ENCODE measurements around the gene ASXL3.

ASXL3 gene

DNA sequence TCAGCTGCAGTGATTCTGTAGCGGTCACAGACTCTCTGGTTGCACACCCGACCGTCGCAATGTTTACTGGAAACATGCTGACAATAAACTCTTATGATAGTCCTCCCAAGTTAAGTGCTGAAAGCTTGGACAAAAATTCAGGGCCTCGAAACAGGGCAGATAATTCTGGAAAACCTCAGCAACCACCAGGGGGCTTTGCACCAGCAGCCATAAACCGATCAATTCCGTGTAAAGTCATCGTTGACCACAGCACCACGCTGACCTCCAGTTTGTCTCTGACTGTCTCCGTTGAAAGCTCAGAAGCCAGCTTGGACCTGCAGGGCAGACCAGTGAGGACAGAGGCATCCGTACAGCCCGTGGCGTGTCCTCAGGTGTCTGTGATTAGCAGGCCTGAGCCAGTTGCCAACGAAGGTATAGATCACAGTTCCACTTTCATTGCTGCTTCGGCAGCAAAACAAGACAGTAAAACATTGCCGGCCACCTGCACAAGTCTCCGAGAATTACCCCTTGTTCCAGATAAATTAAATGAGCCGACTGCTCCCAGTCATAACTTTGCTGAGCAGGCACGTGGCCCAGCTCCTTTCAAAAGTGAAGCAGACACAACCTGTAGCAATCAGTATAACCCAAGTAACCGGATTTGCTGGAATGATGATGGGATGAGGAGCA lies 166.1 kb downstream of the ASXL3 start:
- Mint-ChIP-seq H3K4me1 (no peaks in the 10 kb centered on the region), H3K36me3 (no peaks in the 10 kb centered on the region), H3K4me3 (no peak overlapping the region), H3K27ac (no peak overlapping the region), H3K27me3 (peaks cover 1% of the 10 kb centered on the region), H3K9me3 (no peaks in the 10 kb centered on the region)
- no peak for DNase-seq (ENCODE audit: low spot score in 2 of 2)
- ATAC-seq (ENCODE audit: low read depth), result no peak

DNA sequence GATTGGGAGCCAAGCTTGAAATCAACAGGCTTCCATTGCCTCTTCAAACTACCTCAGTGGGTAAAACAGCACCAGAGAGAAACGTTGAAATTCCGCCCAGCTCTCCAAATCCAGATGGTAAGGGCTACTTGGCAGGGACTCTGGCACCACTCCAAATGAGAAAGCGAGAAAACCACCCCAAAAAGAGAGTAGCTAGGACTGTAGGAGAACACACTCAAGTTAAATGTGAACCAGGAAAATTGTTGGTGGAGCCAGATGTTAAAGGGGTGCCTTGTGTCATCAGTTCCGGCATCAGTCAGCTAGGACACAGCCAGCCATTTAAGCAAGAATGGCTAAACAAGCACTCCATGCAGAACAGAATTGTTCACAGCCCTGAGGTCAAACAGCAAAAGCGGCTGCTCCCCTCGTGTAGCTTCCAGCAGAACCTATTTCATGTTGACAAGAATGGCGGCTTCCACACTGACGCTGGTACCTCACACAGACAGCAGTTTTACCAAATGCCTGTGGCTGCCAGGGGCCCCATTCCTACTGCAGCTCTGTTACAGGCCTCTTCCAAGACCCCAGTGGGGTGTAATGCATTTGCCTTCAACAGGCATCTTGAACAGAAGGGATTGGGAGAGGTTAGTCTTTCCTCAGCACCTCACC lies 167.3 kb downstream of the ASXL3 start:
- no peaks in the 10 kb centered on the region for H3K4me1 Mint-ChIP-seq

DNA sequence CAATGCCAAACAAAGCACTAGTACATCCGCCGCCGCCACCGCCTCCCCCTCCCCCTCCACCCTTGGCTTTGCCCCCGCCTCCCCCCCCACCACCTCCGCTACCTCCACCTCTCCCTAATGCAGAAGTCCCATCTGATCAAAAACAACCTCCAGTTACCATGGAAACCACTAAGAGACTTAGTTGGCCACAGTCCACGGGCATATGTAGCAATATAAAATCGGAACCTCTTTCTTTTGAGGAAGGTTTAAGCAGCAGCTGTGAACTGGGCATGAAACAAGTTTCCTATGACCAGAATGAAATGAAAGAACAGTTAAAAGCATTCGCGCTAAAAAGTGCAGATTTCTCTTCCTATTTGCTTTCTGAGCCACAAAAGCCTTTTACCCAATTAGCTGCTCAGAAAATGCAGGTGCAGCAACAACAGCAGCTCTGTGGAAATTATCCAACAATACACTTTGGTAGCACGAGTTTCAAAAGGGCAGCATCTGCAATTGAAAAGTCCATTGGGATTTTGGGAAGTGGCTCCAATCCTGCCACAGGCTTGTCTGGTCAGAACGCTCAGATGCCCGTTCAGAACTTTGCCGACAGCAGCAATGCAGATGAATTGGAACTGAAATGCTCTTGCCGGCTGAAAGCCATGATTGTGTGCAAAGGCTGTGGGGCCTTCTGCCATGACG lies 168.0 kb downstream of the ASXL3 start:
- H3K27me3 Mint-ChIP-seq, result peaks cover 1% of the 10 kb centered on the region
- no peaks in the 10 kb centered on the region for H3K4me1 Mint-ChIP-seq
- no peaks in the 10 kb centered on the region for H3K9me3 Mint-ChIP-seq
- no peak for DNase-seq (ENCODE audit: low spot score in 2 of 2)
- no peak for ATAC-seq (ENCODE audit: low read depth)
- H3K4me3 Mint-ChIP-seq, result no peak overlapping the region
- H3K27ac Mint-ChIP-seq, result no peak overlapping the region
- H3K36me3 Mint-ChIP-seq, result no peaks in the 10 kb centered on the region

More for the DNA sequence above, 167.3 kb downstream of the ASXL3 start:
- Mint-ChIP-seq H3K9me3 (no peaks in the 10 kb centered on the region), H3K36me3 (no peaks in the 10 kb centered on the region), H3K27ac (no peak overlapping the region), H3K27me3 (peaks cover 1% of the 10 kb centered on the region), H3K4me3 (no peak overlapping the region)
- no peak for ATAC-seq (ENCODE audit: low read depth)
- no peak for DNase-seq (ENCODE audit: low spot score in 2 of 2)

- Mint-ChIP-seq H3K9me3 (no peaks in the 10 kb centered on the region), H3K4me3 (no peak overlapping the region), H3K27ac (no peak overlapping the region), H3K36me3 (no peaks in the 10 kb centered on the region), H3K27me3 (peaks cover 1% of the 10 kb centered on the region), H3K4me1 (no peaks in the 10 kb centered on the region)
- no peak for ATAC-seq (ENCODE audit: low read depth)
- DNase-seq (ENCODE audit: low spot score in 2 of 2), result no peak
These were observed 171.8 kb downstream of the ASXL3 start for GRCh38 chr18:33749834-33750233.

GRCh38 chr18:33750366-33750765 lies 172.3 kb downstream of the ASXL3 start:
- Mint-ChIP-seq H3K36me3 (no peaks in the 10 kb centered on the region), H3K27ac (no peak overlapping the region), H3K27me3 (peaks cover 1% of the 10 kb centered on the region), H3K4me3 (no peak overlapping the region), H3K4me1 (no peaks in the 10 kb centered on the region), H3K9me3 (no peaks in the 10 kb centered on the region)
- ATAC-seq (ENCODE audit: low read depth) (no peak), DNase-seq (ENCODE audit: low spot score in 2 of 2) (no peak)

- H3K27ac Mint-ChIP-seq, result no peak overlapping the region
- no peaks in the 10 kb centered on the region for H3K36me3 Mint-ChIP-seq
- ATAC-seq (ENCODE audit: low read depth), result no peak
- no peak for DNase-seq (ENCODE audit: low spot score in 2 of 2)
- H3K4me1 Mint-ChIP-seq, result no peaks in the 10 kb centered on the region
- H3K4me3 Mint-ChIP-seq, result no peak overlapping the region
- H3K27me3 Mint-ChIP-seq, result peaks cover 1% of the 10 kb centered on the region
- no peaks in the 10 kb centered on the region for H3K9me3 Mint-ChIP-seq
These were observed 173.7 kb downstream of the ASXL3 start for GRCh38 chr18:33751613-33752221.

DNA sequence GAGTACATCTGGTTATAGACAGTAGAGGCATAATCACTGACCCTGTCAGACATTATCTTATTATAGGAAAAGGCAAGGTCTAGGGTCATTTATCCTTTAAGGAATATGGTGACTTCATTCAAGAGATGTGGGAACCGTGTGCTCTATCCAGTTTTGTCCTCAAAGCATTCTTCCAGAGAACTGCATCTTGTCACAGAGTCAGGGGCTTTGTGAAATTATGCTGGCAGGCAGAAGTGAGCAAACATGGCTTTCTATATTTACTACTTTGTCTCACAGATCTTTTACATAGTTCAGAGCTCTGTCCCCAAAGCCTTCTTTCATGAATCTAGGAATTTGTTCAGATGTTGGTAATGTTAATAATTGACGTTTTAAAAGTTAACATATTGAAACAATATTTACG lies 177.4 kb downstream of the ASXL3 start:
- Mint-ChIP-seq H3K36me3 (no peaks in the 10 kb centered on the region), H3K27me3 (no peaks in the 10 kb centered on the region), H3K27ac (no peak overlapping the region), H3K4me3 (no peak overlapping the region), H3K4me1 (no peaks in the 10 kb centered on the region), H3K9me3 (no peaks in the 10 kb centered on the region)
- ATAC-seq (ENCODE audit: low read depth), result no peak
- DNase-seq (ENCODE audit: low spot score in 2 of 2), result no peak

- Mint-ChIP-seq H3K4me3 (no peak overlapping the region), H3K4me1 (no peaks in the 10 kb centered on the region), H3K9me3 (no peaks in the 10 kb centered on the region), H3K36me3 (no peaks in the 10 kb centered on the region), H3K27me3 (no peaks in the 10 kb centered on the region), H3K27ac (no peak overlapping the region)
- ATAC-seq (ENCODE audit: low read depth) (no peak), DNase-seq (ENCODE audit: low spot score in 2 of 2) (no peak)
These were observed 178.0 kb downstream of the ASXL3 start for GRCh38 chr18:33755931-33756560.

DNA sequence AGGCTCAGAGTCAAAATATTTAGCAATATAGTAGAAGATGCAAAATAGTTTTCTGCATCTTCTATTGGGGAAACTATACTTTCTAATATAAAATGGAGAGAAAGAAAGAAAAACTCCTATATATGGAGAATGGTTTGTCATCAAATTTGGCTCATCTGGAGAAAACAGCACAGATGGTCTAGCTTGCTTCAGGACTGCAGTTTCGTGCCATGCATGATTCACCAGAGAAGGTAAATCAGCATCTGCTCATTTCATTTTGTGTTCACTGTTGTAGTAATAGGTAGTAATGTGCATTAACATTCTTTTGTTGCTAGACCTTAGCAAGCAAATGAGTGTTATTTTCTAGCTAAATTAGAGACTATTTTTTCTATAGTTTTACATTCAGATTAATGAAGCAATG lies 179.0 kb downstream of the ASXL3 start:
- no peaks in the 10 kb centered on the region for H3K27me3 Mint-ChIP-seq
- ATAC-seq (ENCODE audit: low read depth), result no peak

DNA sequence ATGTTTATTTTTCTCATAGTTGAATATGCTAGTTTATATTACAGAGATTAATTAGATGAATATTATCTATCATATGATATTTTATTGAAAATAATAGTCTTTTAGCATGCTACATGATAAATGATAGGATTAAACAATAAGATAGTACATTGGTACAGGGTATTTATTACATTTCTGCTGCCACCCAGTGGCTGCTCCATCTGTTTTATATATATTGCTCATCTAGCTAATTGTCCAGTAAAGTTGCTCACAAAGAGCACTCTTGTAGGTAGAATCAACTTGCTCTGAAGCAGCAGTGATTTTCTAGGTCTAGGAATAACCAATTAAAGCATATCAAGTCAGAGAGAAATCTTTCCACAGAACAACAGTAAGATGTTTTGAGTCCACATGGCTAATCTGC lies 183.3 kb downstream of the ASXL3 start:
- no peak overlapping the region for H3K27ac Mint-ChIP-seq
- H3K36me3 Mint-ChIP-seq, result no peaks in the 10 kb centered on the region
- no peak overlapping the region for H3K4me3 Mint-ChIP-seq
- no peaks in the 10 kb centered on the region for H3K4me1 Mint-ChIP-seq
- H3K27me3 Mint-ChIP-seq, result no peaks in the 10 kb centered on the region
- ATAC-seq (ENCODE audit: low read depth) (no peak), DNase-seq (ENCODE audit: low spot score in 2 of 2) (no peak)
- H3K9me3 Mint-ChIP-seq, result no peaks in the 10 kb centered on the region

More for the DNA sequence above, 179.0 kb downstream of the ASXL3 start:
- H3K36me3 Mint-ChIP-seq, result no peaks in the 10 kb centered on the region
- H3K9me3 Mint-ChIP-seq, result no peaks in the 10 kb centered on the region
- no peak for DNase-seq (ENCODE audit: low spot score in 2 of 2)
- H3K4me1 Mint-ChIP-seq, result no peaks in the 10 kb centered on the region
- no peak overlapping the region for H3K4me3 Mint-ChIP-seq
- H3K27ac Mint-ChIP-seq, result no peak overlapping the region

- H3K4me1 Mint-ChIP-seq, result no peaks in the 10 kb centered on the region
These were observed 203.4 kb downstream of the ASXL3 start for GRCh38 chr18:33781429-33781828.

More at GRCh38 chr18:33781429-33781828, 203.4 kb downstream of the ASXL3 start:
- DNase-seq (ENCODE audit: low spot score in 2 of 2) (no peak), ATAC-seq (ENCODE audit: low read depth) (no peak)
- no peaks in the 10 kb centered on the region for H3K27me3 Mint-ChIP-seq
- H3K9me3 Mint-ChIP-seq, result peaks cover 5% of the 10 kb centered on the region
- no peaks in the 10 kb centered on the region for H3K36me3 Mint-ChIP-seq
- H3K4me3 Mint-ChIP-seq, result no peak overlapping the region
- no peak overlapping the region for H3K27ac Mint-ChIP-seq
